Measurements from ENCODE around the gene RPS16. TPM values are rescaled to one million over a fixed set of nuclear protein-coding genes. Genes with fewer than 3 reads are reported as not detected.

Gene RPS16
- total RNA-seq, 2 donors from 2014 or later, result 1,162 to 1,716 TPM

DNA sequence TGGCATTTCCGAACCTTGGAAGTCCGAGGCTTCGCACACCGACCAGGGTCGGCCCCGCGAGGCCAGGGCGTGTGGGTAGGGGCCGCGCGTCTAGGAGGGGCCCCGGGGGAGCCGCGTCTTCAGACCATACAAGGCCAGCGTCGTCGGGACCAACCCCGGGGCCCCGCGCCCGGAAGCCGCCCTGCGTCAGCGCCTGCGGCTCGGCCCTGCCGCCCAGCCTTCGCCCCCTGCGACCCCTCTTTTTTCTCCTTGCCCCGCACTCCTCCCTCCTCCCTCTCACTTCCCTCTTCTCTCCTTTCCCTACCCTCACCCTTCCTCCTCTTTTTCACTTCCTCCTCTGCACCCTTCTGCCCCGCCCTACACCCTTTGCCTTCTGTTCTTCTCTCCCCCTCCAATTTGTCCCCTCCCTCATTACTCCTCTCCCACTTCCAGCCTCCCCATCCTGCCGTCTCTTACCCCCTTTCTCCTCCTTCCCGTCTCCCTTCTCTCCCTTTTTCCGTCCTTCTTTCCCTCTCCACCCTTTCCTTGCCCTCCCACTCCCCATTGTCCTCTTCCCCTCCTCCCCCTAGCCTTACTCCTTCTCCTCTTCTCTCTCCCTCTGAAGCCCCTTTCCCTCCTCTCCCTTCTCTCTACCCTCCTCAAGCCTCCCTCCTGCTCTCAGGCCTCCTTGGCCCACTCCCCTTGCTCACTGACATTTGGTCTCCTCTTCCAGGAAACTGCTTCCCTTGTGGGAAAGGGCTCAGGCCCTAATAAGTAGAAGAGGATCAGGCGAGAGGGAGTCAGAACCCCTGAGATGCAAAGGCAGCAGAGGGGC lies 25.5 kb downstream of the RPS16 start:
- H3K4me3 ChIP-seq, result peak overlapping the region; percentile 75 to 90
- H3K27me3 ChIP-seq (replicated peaks; ENCODE audit: insufficient read depth), result no peaks in the 10 kb centered on the region
- no peaks in the 10 kb centered on the region for H3K4me1 ChIP-seq (replicated peaks)
- TF ChIP-seq POLR2A (IDR thresholded peaks at IDR 0.05) (peak; percentile 33), CTCF (IDR thresholded peaks at IDR 0.05) (no peak), POLR2AphosphoS5 (IDR thresholded peaks at IDR 0.05) (peak; percentile 9)
- DNase-seq (ENCODE audit: low spot score), result peak; percentile 62
- H3K36me3 ChIP-seq, result peaks cover 8% of the 10 kb centered on the region in 2 donors
- H3K27ac ChIP-seq, result peak overlapping the region; percentile 100
- intact Hi-C loops (cut with DNase I), result loop anchor here (5.0 kb wide), 1 partner anchor 68 kb away; the partner anchor contains the start of gene SAMD4B
- H3K9me3 ChIP-seq, result no peaks in the 10 kb centered on the region
- 2% methylated on average over 35 of the region's 35 CpGs for WGBS

- Histone ChIP-seq H3K9me3 (no peaks in the 10 kb centered on the region), H3K4me3 (peak overlapping the region; percentile 75 to 90), H3K4me1 (replicated peaks) (peaks cover 4% of the 10 kb centered on the region), H3K27ac (peak overlapping the region; percentile 100), H3K36me3 (peaks cover 8% of the 10 kb centered on the region in 2 donors), H3K27me3 (replicated peaks; ENCODE audit: insufficient read depth) (no peaks in the 10 kb centered on the region)
- 2% methylated on average over 52 of the region's 52 CpGs for WGBS
- TF ChIP-seq POLR2AphosphoS5 (IDR thresholded peaks at IDR 0.05) (peak; percentile 87), POLR2A (IDR thresholded peaks at IDR 0.05) (peak; percentile 76), CTCF (IDR thresholded peaks at IDR 0.05) (no peak)
- intact Hi-C loops (cut with DNase I), result loop anchor here (5.0 kb wide), 1 partner anchor 67 kb away; the partner anchor contains the start of gene SAMD4B
- DNase-seq (ENCODE audit: low spot score), result peak; percentile 98
Measured at GRCh38 chr19:39409208-39410016, 26.3 kb downstream of the RPS16 start.

GRCh38 chr19:39408392-39409207 lies 27.1 kb downstream of the RPS16 start:
- H3K27ac ChIP-seq, result peak overlapping the region; percentile 100
- peaks cover 8% of the 10 kb centered on the region in 2 donors for H3K36me3 ChIP-seq
- H3K27me3 ChIP-seq (replicated peaks; ENCODE audit: insufficient read depth), result no peaks in the 10 kb centered on the region
- 38% methylated on average over 20 of the region's 20 CpGs for WGBS
- peak; percentile 69 for DNase-seq (ENCODE audit: low spot score)
- H3K9me3 ChIP-seq, result no peaks in the 10 kb centered on the region
- peak overlapping the region; percentile 75 to 90 for H3K4me3 ChIP-seq
- TF ChIP-seq POLR2A (IDR thresholded peaks at IDR 0.05), result peak; percentile 43
- TF ChIP-seq CTCF (IDR thresholded peaks at IDR 0.05), result no peak
- peak; percentile 91 for TF ChIP-seq POLR2AphosphoS5 (IDR thresholded peaks at IDR 0.05)
- peaks cover 8% of the 10 kb centered on the region for H3K4me1 ChIP-seq (replicated peaks)
- intact Hi-C loops (cut with DNase I), result no loop called here

- H3K4me3 ChIP-seq, result peak overlapping the region; percentile 75 to 90
- peak overlapping the region; percentile 100 for H3K27ac ChIP-seq
- peak; percentile 64 for DNase-seq (ENCODE audit: low spot score)
- 17% methylated on average over 39 of the region's 40 CpGs for WGBS
- intact Hi-C loops (cut with DNase I), result no loop called here
- H3K4me1 ChIP-seq (replicated peaks), result peaks cover 8% of the 10 kb centered on the region
- H3K9me3 ChIP-seq, result no peaks in the 10 kb centered on the region
- H3K36me3 ChIP-seq, result peaks cover 8% of the 10 kb centered on the region in 2 donors
- H3K27me3 ChIP-seq (replicated peaks; ENCODE audit: insufficient read depth), result no peaks in the 10 kb centered on the region
- peak; percentile 39 for TF ChIP-seq POLR2A (IDR thresholded peaks at IDR 0.05)
- TF ChIP-seq CTCF (IDR thresholded peaks at IDR 0.05), result no peak
- TF ChIP-seq POLR2AphosphoS5 (IDR thresholded peaks at IDR 0.05), result peak; percentile 75
Measured at GRCh38 chr19:39407660-39408391, 27.9 kb downstream of the RPS16 start.

Data from prostate gland (tissue), 2 donors.